Measurements from ENCODE around the gene DIAPH3.

DNA sequence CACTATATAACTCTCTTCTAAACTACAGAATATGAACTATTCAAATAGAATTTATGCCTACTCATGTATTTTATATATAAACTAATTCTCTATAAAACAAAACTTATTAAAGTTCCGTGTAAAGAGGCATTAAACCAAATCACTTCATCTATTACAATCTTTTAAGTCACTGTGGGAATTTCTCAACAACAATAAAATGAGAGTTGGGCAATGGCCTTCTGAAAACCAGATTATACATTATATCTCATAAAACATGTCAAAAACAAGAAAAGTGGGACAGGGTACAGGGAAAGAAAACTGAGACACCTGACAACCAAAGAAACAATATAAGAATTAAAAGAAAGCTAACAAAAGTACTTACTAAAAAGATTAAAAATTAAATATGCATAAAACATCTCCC lies 145.2 kb downstream of the DIAPH3 start:
- TF ChIP-seq, protein P1, sequence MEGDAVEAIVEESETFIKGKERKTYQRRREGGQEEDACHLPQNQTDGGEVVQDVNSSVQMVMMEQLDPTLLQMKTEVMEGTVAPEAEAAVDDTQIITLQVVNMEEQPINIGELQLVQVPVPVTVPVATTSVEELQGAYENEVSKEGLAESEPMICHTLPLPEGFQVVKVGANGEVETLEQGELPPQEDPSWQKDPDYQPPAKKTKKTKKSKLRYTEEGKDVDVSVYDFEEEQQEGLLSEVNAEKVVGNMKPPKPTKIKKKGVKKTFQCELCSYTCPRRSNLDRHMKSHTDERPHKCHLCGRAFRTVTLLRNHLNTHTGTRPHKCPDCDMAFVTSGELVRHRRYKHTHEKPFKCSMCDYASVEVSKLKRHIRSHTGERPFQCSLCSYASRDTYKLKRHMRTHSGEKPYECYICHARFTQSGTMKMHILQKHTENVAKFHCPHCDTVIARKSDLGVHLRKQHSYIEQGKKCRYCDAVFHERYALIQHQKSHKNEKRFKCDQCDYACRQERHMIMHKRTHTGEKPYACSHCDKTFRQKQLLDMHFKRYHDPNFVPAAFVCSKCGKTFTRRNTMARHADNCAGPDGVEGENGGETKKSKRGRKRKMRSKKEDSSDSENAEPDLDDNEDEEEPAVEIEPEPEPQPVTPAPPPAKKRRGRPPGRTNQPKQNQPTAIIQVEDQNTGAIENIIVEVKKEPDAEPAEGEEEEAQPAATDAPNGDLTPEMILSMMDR (IDR thresholded peaks at IDR 0.05): no peak
- no peak for TF ChIP-seq ZFX (IDR thresholded peaks at IDR 0.05; ENCODE audit: borderline replicate concordance)

All from 22Rv1 (cell line).